ENCODE results near the gene C6orf89.

DNA sequence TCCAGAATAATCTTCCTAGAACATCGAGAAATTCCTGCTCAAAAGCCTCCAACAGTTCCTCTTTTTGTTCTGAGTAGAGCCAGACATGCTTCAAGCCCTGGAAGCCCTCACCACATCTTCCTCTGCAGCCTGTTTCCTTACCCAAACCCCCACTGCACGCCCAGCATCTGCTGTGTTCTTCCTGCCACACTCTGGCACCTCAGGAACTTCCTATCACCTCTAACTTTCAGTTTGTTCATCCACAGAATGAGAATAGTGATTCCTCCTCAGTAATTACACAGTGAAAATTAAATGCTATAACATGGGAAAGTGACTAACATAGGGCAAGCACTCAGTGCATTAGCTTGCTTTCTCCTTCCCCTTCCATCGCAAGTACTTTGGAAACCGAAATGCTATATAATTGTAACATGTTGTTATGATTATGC, 26.3 kb downstream of the C6orf89 start:
- TF ChIP-seq, protein P1, sequence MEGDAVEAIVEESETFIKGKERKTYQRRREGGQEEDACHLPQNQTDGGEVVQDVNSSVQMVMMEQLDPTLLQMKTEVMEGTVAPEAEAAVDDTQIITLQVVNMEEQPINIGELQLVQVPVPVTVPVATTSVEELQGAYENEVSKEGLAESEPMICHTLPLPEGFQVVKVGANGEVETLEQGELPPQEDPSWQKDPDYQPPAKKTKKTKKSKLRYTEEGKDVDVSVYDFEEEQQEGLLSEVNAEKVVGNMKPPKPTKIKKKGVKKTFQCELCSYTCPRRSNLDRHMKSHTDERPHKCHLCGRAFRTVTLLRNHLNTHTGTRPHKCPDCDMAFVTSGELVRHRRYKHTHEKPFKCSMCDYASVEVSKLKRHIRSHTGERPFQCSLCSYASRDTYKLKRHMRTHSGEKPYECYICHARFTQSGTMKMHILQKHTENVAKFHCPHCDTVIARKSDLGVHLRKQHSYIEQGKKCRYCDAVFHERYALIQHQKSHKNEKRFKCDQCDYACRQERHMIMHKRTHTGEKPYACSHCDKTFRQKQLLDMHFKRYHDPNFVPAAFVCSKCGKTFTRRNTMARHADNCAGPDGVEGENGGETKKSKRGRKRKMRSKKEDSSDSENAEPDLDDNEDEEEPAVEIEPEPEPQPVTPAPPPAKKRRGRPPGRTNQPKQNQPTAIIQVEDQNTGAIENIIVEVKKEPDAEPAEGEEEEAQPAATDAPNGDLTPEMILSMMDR (IDR thresholded peaks at IDR 0.05) = no peak
- no peak for TF ChIP-seq POLR2A (IDR thresholded peaks at IDR 0.05)

Measured in vagina (tissue), 2 donors.